K562 (cell line): ENCODE measurements around the gene RNF187. TPM values are rescaled to one million over a fixed set of nuclear protein-coding genes. Genes with fewer than 3 reads are reported as not detected.

ENCODE experiments used
- BRD9 ChIP-seq: fragments of 450-650 bp; IDR thresholded peaks from 2 replicates; pipeline ENCODE4 v1.6.1; 2018; ENCODE audit warnings: low read depth; ENCODE audit not compliant: partially characterized antibody
- CBFA2T3 ChIP-seq: fragments of 450-650 bp; IDR thresholded peaks from 2 replicates; pipeline ENCODE4 v1.6.1; 2017
- CHD4 ChIP-seq: fragments of 200-600 bp; sonication (generic); IDR thresholded peaks from 3 replicates; pipeline ENCODE4 v1.6.1; 2012; ENCODE audit warnings: low read depth, mild to moderate bottlenecking, mixed read lengths, low read length, inconsistent platforms; ENCODE audit not compliant: insufficient read depth, insufficient replicate concordance, poor library complexity, severe bottlenecking
- DACH1 ChIP-seq: fragments of 450-650 bp; IDR thresholded peaks from 2 replicates; pipeline ENCODE4 v1.6.1; 2018; ENCODE audit not compliant: partially characterized antibody
- DEAF1 ChIP-seq: fragments of 450-650 bp; formaldehyde crosslinking; IDR thresholded peaks from 2 replicates; pipeline ENCODE4 v1.4.0; 2020; ENCODE audit warnings: mild to moderate bottlenecking, moderate library complexity
- GTF2E2 ChIP-seq: fragments of 200-800 bp; sonication (Bioruptor generic); IDR thresholded peaks from 2 replicates; pipeline ENCODE4 v1.6.1; 2016; ENCODE audit warnings: missing genetic modification characterization, missing compliant biosample characterization
- HLTF ChIP-seq: fragments of 450-650 bp; IDR thresholded peaks from 2 replicates; pipeline ENCODE4 v1.6.1; 2016
- HMG20A ChIP-seq: fragments of 450-650 bp; formaldehyde crosslinking; conservative IDR thresholded peaks from 2 replicates; pipeline ENCODE4 v1.4.0; 2020; ENCODE audit warnings: mild to moderate bottlenecking, mixed read lengths
- LCOR ChIP-seq: sonication (generic); formaldehyde crosslinking; IDR thresholded peaks from 2 replicates; pipeline ENCODE4 v1.8.0; 2022; ENCODE audit warnings: mild to moderate bottlenecking, missing genetic modification reagents
- MTA1 ChIP-seq: fragments of 450-650 bp; IDR thresholded peaks from 2 replicates; pipeline ENCODE4 v1.6.1; 2017; ENCODE audit warnings: borderline replicate concordance
- MYC ChIP-seq, 2 experiments: fragments of 250-450 bp in 1 of 2; sonication (Bioruptor Pico) in 1 of 2; IDR thresholded peaks; 2 replicates each; pipeline versions ENCODE4 v1.5.1 to v1.6.1; 2012 to 2021; ENCODE audit warnings: low read depth in 2 of 2, borderline replicate concordance in 1 of 2, improper control_type of control experiment in 1 of 2, low read length in 1 of 2, mild to moderate bottlenecking in 1 of 2, moderate library complexity in 1 of 2
- NEUROD1 ChIP-seq: fragments of 150-350 bp; IDR thresholded peaks from 2 replicates; pipeline ENCODE4 v1.6.1; 2014; ENCODE audit warnings: borderline replicate concordance, low read length, low read depth; ENCODE audit not compliant: partially characterized antibody
- OTX1 ChIP-seq: fragments of 450-650 bp; formaldehyde crosslinking; IDR thresholded peaks from 2 replicates; pipeline ENCODE4 v1.4.0; 2022; ENCODE audit warnings: mild to moderate bottlenecking
- PHTF2 ChIP-seq: fragments of 250-450 bp; sonication (Bioruptor Pico); IDR thresholded peaks from 2 replicates; pipeline ENCODE4 v1.5.0; 2021; ENCODE audit warnings: mild to moderate bottlenecking
- SOX6 ChIP-seq: fragments of 450-650 bp; IDR thresholded peaks from 2 replicates; pipeline ENCODE4 v1.6.1; 2014; ENCODE audit warnings: mild to moderate bottlenecking
- ZBTB12 ChIP-seq: fragments of 250-450 bp; sonication (Bioruptor Pico); IDR thresholded peaks from 2 replicates; pipeline ENCODE4 v1.4.0; 2020
- ZNF184 ChIP-seq: sonication (generic); formaldehyde crosslinking; IDR thresholded peaks from 2 replicates; pipeline ENCODE4 v1.5.0; 2020; ENCODE audit warnings: missing genetic modification reagents
- ZNF584 ChIP-seq: fragments of 200-800 bp; sonication (Bioruptor generic); IDR thresholded peaks from 2 replicates; pipeline ENCODE4 v1.6.1; 2016; ENCODE audit warnings: low read depth, mild to moderate bottlenecking, missing genetic modification characterization, missing compliant biosample characterization
- ZNF77 ChIP-seq: fragments of 250-450 bp; sonication (Bioruptor Pico); IDR thresholded peaks from 2 replicates; pipeline ENCODE4 v1.5.0; 2020
- polyA plus RNA-seq, 8 experiments: library from polyadenylated mRNA; depleted of rRNA in 4 of 8; stranded (reverse) in 5 of 8; unstranded in 3 of 8; fragments of >200 nt; fragmentation: Nextera tagmentation in 2 of 8; fragmentation: Illumina TruSeq in 1 of 8; extraction: Ambion mirVana in 2 of 8; extraction: Trizol in 1 of 8; gene quantifications; 2 replicates each; pipeline versions ENCODE4 v1.2.1 to v1.2.3, GENCODE V29; 2011 to 2014; ENCODE audit warnings: inconsistent platforms in 1 of 8, missing spikeins in 1 of 8
- total RNA-seq, 7 experiments: library from RNA; depleted of rRNA in 6 of 7; stranded (reverse); fragments of >200 nt in 6 of 7; fragmentation: Illumina TruSeq in 2 of 7; extraction: Trizol in 2 of 7; gene quantifications; 2 replicates each; pipeline versions ENCODE4 v1.2.1 to v1.2.3, GENCODE V29; 2011 to 2021; ENCODE audit warnings: low replicate concordance in 1 of 7
- TF ChIP-seq, protein P1 (sequence below): fragments of 150-350 bp; conservative IDR thresholded peaks from 2 replicates; pipeline ENCODE4 v1.6.1; 2014; ENCODE audit warnings: low read length
- TF ChIP-seq, protein P2 (sequence below): fragments of 450-650 bp; formaldehyde crosslinking; IDR thresholded peaks from 2 replicates; pipeline ENCODE4 v1.4.0; 2020; ENCODE audit warnings: mild to moderate bottlenecking, moderate library complexity

The RNF187 gene
- total and polyA plus RNA-seq, 9 of the 15 experiments (the other 6 are each of a cell fraction or from before 2014, with no cell fraction given) = 2.3 to 119 (median 41.9) TPM

GRCh38 chr1:228452194-228453021 lies 34.8 kb upstream of the RNF187 start (continued):
- TF ChIP-seq CBFA2T3 (peak; percentile 75), PHTF2 (no peak), ZNF184 (no peak), MYC (IDR thresholded peaks at IDR 0.05; ENCODE audit: low read depth, low read length) (no peak), MYC (CRISPR knock-in tag; IDR thresholded peaks at IDR 0.05; ENCODE audit: borderline replicate concordance, low read depth) (no peak), LCOR (CRISPR knock-in tag) (no peak), ZNF584 (CRISPR knock-in tag) (no peak), DEAF1 (CRISPR knock-in tag) (no peak), BRD9 (no peak), NEUROD1 (peak; percentile 21), GTF2E2 (tag) (no peak), OTX1 (CRISPR knock-in tag) (peak; percentile 96), ZNF77 (no peak; the same call in 1 of the 2 replicates), HLTF (peak; percentile 77), HMG20A (CRISPR knock-in tag) (no peak), MTA1 (peak; percentile 83), DACH1 (peak; percentile 95), ZBTB12 (no peak), CHD4 (no peak), SOX6 (peak; percentile 48; the same call in 1 of the 2 replicates)
- TF ChIP-seq, protein P1, sequence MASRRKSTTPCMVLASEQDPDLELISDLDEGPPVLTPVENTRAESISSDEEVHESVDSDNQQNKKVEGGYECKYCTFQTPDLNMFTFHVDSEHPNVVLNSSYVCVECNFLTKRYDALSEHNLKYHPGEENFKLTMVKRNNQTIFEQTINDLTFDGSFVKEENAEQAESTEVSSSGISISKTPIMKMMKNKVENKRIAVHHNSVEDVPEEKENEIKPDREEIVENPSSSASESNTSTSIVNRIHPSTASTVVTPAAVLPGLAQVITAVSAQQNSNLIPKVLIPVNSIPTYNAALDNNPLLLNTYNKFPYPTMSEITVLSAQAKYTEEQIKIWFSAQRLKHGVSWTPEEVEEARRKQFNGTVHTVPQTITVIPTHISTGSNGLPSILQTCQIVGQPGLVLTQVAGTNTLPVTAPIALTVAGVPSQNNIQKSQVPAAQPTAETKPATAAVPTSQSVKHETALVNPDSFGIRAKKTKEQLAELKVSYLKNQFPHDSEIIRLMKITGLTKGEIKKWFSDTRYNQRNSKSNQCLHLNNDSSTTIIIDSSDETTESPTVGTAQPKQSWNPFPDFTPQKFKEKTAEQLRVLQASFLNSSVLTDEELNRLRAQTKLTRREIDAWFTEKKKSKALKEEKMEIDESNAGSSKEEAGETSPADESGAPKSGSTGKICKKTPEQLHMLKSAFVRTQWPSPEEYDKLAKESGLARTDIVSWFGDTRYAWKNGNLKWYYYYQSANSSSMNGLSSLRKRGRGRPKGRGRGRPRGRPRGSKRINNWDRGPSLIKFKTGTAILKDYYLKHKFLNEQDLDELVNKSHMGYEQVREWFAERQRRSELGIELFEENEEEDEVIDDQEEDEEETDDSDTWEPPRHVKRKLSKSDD = no peak
- TF ChIP-seq, protein P2, sequence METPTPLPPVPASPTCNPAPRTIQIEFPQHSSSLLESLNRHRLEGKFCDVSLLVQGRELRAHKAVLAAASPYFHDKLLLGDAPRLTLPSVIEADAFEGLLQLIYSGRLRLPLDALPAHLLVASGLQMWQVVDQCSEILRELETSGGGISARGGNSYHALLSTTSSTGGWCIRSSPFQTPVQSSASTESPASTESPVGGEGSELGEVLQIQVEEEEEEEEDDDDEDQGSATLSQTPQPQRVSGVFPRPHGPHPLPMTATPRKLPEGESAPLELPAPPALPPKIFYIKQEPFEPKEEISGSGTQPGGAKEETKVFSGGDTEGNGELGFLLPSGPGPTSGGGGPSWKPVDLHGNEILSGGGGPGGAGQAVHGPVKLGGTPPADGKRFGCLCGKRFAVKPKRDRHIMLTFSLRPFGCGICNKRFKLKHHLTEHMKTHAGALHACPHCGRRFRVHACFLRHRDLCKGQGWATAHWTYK (CRISPR knock-in tag) = no peak
